HepG2 (cell line): ENCODE measurements around the gene LDLRAD4. TPM values are rescaled to one million over a fixed set of nuclear protein-coding genes. Genes with fewer than 3 reads are reported as not detected.
A peak's percentile ranks its signal among the peaks of the same experiment; 100 is the strongest.

Experiments
- BCL6 ChIP-seq: IDR thresholded peaks from 2 replicates; pipeline ENCODE4 v1.6.1; 2016; ENCODE audit warnings: missing genetic modification reagents, missing compliant biosample characterization
- ELF3 ChIP-seq: IDR thresholded peaks from 2 replicates; pipeline ENCODE4 v1.6.1; 2016; ENCODE audit warnings: missing genetic modification reagents, missing compliant biosample characterization
- EP300 ChIP-seq, 3 experiments: sonication (generic) in 1 of 3; formaldehyde crosslinking in 1 of 3; IDR thresholded peaks; 2 replicates each; pipeline versions ENCODE4 v1.5.1 to v1.6.1; 2011 to 2020; ENCODE audit warnings: low read depth in 2 of 3, low read length in 2 of 3, borderline replicate concordance in 1 of 3, improper control_type of control experiment in 1 of 3, mild to moderate bottlenecking in 1 of 3, missing genetic modification reagents in 1 of 3, moderate library complexity in 1 of 3
- HNRNPLL ChIP-seq: fragments of 200-400 bp; formaldehyde crosslinking; IDR thresholded peaks from 2 replicates; pipeline ENCODE4 v1.6.1; 2017; ENCODE audit warnings: mild to moderate bottlenecking, low read depth, low read length; ENCODE audit not compliant: poor library complexity, severe bottlenecking
- POLR2G ChIP-seq: fragments of 200-400 bp; formaldehyde crosslinking; IDR thresholded peaks from 2 replicates; pipeline ENCODE4 v1.6.1; 2018; ENCODE audit warnings: mild to moderate bottlenecking, low read depth, low read length, moderate library complexity
- SOX6 ChIP-seq, 2 experiments: fragments of 450-650 bp in 1 of 2; sonication (generic) in 1 of 2; formaldehyde crosslinking in 1 of 2; IDR thresholded peaks; 2 replicates each; pipeline versions ENCODE4 v1.4.0 to v1.6.1; 2017 to 2020; ENCODE audit warnings: antibody characterized with exemption in 1 of 2, mild to moderate bottlenecking in 1 of 2, missing genetic modification reagents in 1 of 2
- UBTF ChIP-seq: sonication (generic); formaldehyde crosslinking; IDR thresholded peaks from 2 replicates; pipeline ENCODE4 v1.4.0; 2020; ENCODE audit warnings: mild to moderate bottlenecking, missing genetic modification reagents
- ZNF24 ChIP-seq: fragments of 450-650 bp; IDR thresholded peaks from 2 replicates; pipeline ENCODE4 v1.6.1; 2017; ENCODE audit warnings: antibody characterized with exemption, mild to moderate bottlenecking
- ZNF501 ChIP-seq: sonication (generic); formaldehyde crosslinking; IDR thresholded peaks from 2 replicates; pipeline ENCODE4 v1.5.1; 2020; ENCODE audit warnings: mild to moderate bottlenecking, moderate library complexity, missing genetic modification reagents
- ZNF770 ChIP-seq: sonication (generic); formaldehyde crosslinking; IDR thresholded peaks from 2 replicates; pipeline ENCODE4 v1.5.0; 2020; ENCODE audit warnings: mild to moderate bottlenecking, missing genetic modification reagents
- ZNF777 ChIP-seq: sonication (generic); formaldehyde crosslinking; IDR thresholded peaks from 2 replicates; pipeline ENCODE4 v1.4.0; 2020; ENCODE audit warnings: missing genetic modification reagents
- polyA plus RNA-seq, 8 experiments: library from polyadenylated mRNA; depleted of rRNA in 3 of 8; stranded (reverse) in 7 of 8; unstranded in 1 of 8; fragments of >200 nt; fragmentation: Illumina TruSeq in 4 of 8; extraction: Trizol in 4 of 8; gene quantifications; 2 replicates each; pipeline versions ENCODE4 v1.2.1 to v1.2.3, GENCODE V29; 2011 to 2016; ENCODE audit warnings: low read depth in 4 of 8, missing spikeins in 1 of 8, mixed read lengths in 1 of 8; ENCODE audit not compliant: insufficient read depth in 1 of 8
- total RNA-seq, 5 experiments: library from RNA; depleted of rRNA; stranded (reverse); fragments of >200 nt; fragmentation: Illumina TruSeq; extraction: Trizol; gene quantifications; 2 replicates each; pipeline ENCODE4 v1.2.3, GENCODE V29; 2016; ENCODE audit warnings: low read depth in 1 of 5

The LDLRAD4 gene
- total and polyA plus RNA-seq, 2 of the 13 experiments (the other 11 are each of a cell fraction or from before 2014, with no cell fraction given), result 13.6 to 20.9 TPM

GRCh38 chr18:13471971-13472628, 253.5 kb downstream of the LDLRAD4 start (continued):
- TF ChIP-seq ZNF770 (CRISPR knock-in tag), result no peak
- peak; percentile 25; the same call in 1 of the 2 replicates for TF ChIP-seq BCL6
- TF ChIP-seq POLR2G, result peak; percentile 60
- peak in 1 of 2 experiments; percentile 18; a peak in 1 of 4 replicates for TF ChIP-seq EP300 (IDR thresholded peaks at IDR 0.05; ENCODE audit: low read depth in 2 of 2, low read length in 2 of 2)
- TF ChIP-seq EP300 (CRISPR knock-in tag; IDR thresholded peaks at IDR 0.05; ENCODE audit: borderline replicate concordance), result no peak
- TF ChIP-seq SOX6 (IDR thresholded peaks at IDR 0.05), result no peak
- TF ChIP-seq SOX6 (CRISPR knock-in tag; IDR thresholded peaks at IDR 0.05), result peak; percentile 62
- TF ChIP-seq ZNF24, result no peak
- 0 out of 2 replicates have a peak, but pooled peaks have one; percentile 10 for TF ChIP-seq ELF3 (CRISPR knock-in tag)
- TF ChIP-seq HNRNPLL, result peak; percentile 20
- TF ChIP-seq ZNF777 (CRISPR knock-in tag), result peak; percentile 53; the same call in 1 of the 2 replicates
- TF ChIP-seq ZNF501 (CRISPR knock-in tag), result 0 out of 2 replicates have a peak, but pooled peaks have one; percentile 28
- peak; percentile 39; the same call in 1 of the 2 replicates for TF ChIP-seq UBTF (CRISPR knock-in tag)
